Heart left ventricle (tissue), 16 donors: ENCODE results near the gene MAPK12. TPM values are rescaled to one million over a fixed set of nuclear protein-coding genes. Genes with fewer than 3 reads are reported as not detected.

Source experiments
- ATAC-seq, 4 donors: fragments of 200-7000 bp; cut with Tn5 transposase; one replicate each; pipeline ENCODE4 v1.9.1; 2020 to 2022; ENCODE audit warnings: moderate library complexity in 4 of 4, mild to moderate bottlenecking in 3 of 4, moderate number of reproducible peaks in 1 of 4
- DNase-seq, 5 donors: peaks; one replicate each; pipeline ENCODE4 v3.0.0-alpha.2; 2020
- H3K27ac ChIP-seq, 12 donors: fragments of 200-600 bp; sonication (generic) in 4 of 12; one replicate each; pipeline versions ENCODE4 v1.5.0 to v1.8.0; 2016 to 2022; ENCODE audit warnings: mild to moderate bottlenecking in 2 of 12
- H3K27me3 ChIP-seq, 9 donors: fragments of 200-600 bp; sonication (generic) in 2 of 9; one replicate each; pipeline versions ENCODE4 v1.5.1 to v1.8.0; 2016 to 2022; ENCODE audit warnings: mild to moderate bottlenecking in 3 of 9
- H3K36me3 ChIP-seq, 9 donors: fragments of 200-600 bp; sonication (generic) in 2 of 9; one replicate each; pipeline versions ENCODE4 v1.5.0 to v1.8.0; 2018 to 2022; ENCODE audit warnings: mild to moderate bottlenecking in 2 of 9
- H3K4me1 ChIP-seq, 12 donors: fragments of 200-600 bp; sonication (generic) in 4 of 12; one replicate each; pipeline versions ENCODE4 v1.5.0 to v1.8.0; 2016 to 2022; ENCODE audit warnings: mild to moderate bottlenecking in 3 of 12
- H3K4me3 ChIP-seq, 12 donors: fragments of 200-600 bp; sonication (generic) in 4 of 12; one replicate each; pipeline versions ENCODE4 v1.5.0 to v1.8.0; 2017 to 2022; ENCODE audit warnings: mild to moderate bottlenecking in 9 of 12, moderate library complexity in 4 of 12
- H3K9me3 ChIP-seq, 12 donors: fragments of 200-600 bp; sonication (generic) in 4 of 12; one replicate each; pipeline versions ENCODE4 v1.5.0 to v1.8.0; 2016 to 2022; ENCODE audit warnings: mild to moderate bottlenecking in 1 of 12
- CTCF ChIP-seq, 12 donors: fragments of 200-600 bp; sonication (generic) in 4 of 12; IDR thresholded peaks; one replicate each; pipeline versions ENCODE4 v1.5.0 to v1.8.0; 2018 to 2022; ENCODE audit warnings: antibody characterized with exemption in 12 of 12, mild to moderate bottlenecking in 5 of 12
- POLR2A ChIP-seq, 2 donors: fragments of 450-650 bp; IDR thresholded peaks; one replicate each; pipeline ENCODE4 v1.6.1; 2017; ENCODE audit warnings: antibody characterized with exemption in 2 of 2, mild to moderate bottlenecking in 2 of 2, moderate library complexity in 2 of 2
- WGBS, 4 donors: extraction: QIAGEN DNeasy Blood & Tissue Kit in 2 of 4; methylation state at CpG; one replicate each; pipeline versions ENCODE4 v1.1.5 to v1.1.7; 2013 to 2018; 5-methylcytosine and 5-hydroxymethylcytosine counted together
- intact Hi-C, 10 donors: fragments of 100-400 bp; cut with DNase I; formaldehyde crosslinking; loops; one replicate each; pipeline versions ENCODE4 v1.11.1 to v1.14.2; 2022
- polyA plus RNA-seq, 2 donors: library from polyadenylated mRNA; stranded (reverse); fragments of 200-250 nt; gene quantifications; one replicate each; pipeline ENCODE4 v1.2.3, GENCODE V29; 2013
- total RNA-seq, 9 donors: library from RNA; depleted of rRNA in 2 of 9; stranded (reverse); fragments of >200 nt in 2 of 9; fragmentation: NEBNext Ultra II Directional in 3 of 9; extraction: Animal tissue kit (Norgen Biotek cat#: 25700) in 3 of 9; gene quantifications; one replicate each; pipeline versions ENCODE4 v1.1.0 to v1.2.4, GENCODE V29; 2016 to 2023
- donor health status: ischemic (EF 13 %, LVEDD 7.1; RV severe dilation, severe dysfunction).
- donor health status: healthy with polysubstance abuse.
- donor health status: DM: no; HTN: yes; CAD: no.
- donor health status: DM: no; HTN: no; CAD: no.
- donor health status: ischemic (EF 25% LVEDD 6.9; RV normal size, moderate dysfunction).
- donor health status: ischemic (EF 25% LVEDD 5.7; RV mildly dilated, moderate dysfunction).
- donor health status: healthy.
- donor health status: DM: yes; HTN: yes; CAD: no.
- donor health status: ischemic (EF 35%, LVEDD 5.7; RV mildly dilated, moderate dysfunction).
- donor health status: nonischemic (EF 11% LVEDD 7.7; RV severe dilation, severe dysfunction).
- donor health status: DM: yes; HTN: yes; CAD: no.
- donor health status: PGD.
- donor health status: ischemic (EF 29% LVEDD 5.4; RV normal size, mild dysfunction).
- donor health status: nonischemic (EF 23%, LVEDD 6.1; RV moderate dilation, normal function).

The MAPK12 gene
- total and polyA plus RNA-seq, 11 donors = 11.6 to 18.0 (median 15.5) TPM

- Histone ChIP-seq H3K9me3 (no peaks in the 10 kb centered on the region), H3K4me3 (no peak overlapping the region), H3K4me1 (no peaks in the 10 kb centered on the region), H3K27ac (no peak overlapping the region), H3K36me3 (peaks cover 0 to 87% (median 75%) of the 10 kb centered on the region in 9 donors), H3K27me3 (no peaks in the 10 kb centered on the region)
- ATAC-seq = no peak
- no peak for DNase-seq
- TF ChIP-seq POLR2A (IDR thresholded peaks at IDR 0.05) (no peak), CTCF (IDR thresholded peaks at IDR 0.05) (no peak)
- WGBS, 4 donors = 93 to 96% (median 94%) methylated on average over 24 to 31 of the region's 31 CpGs
- intact Hi-C loops = loop anchor here in 1 of 10 donors (10.0 kb wide), 1 partner anchor 239 kb away; no protein-coding TSS in a partner anchor
Measured at GRCh38 chr22:50226063-50226874, 35.2 kb downstream of the MAPK12 start.

- TF ChIP-seq CTCF (IDR thresholded peaks at IDR 0.05) (no peak), POLR2A (IDR thresholded peaks at IDR 0.05) (no peak)
- no peak for DNase-seq
- H3K4me1 ChIP-seq = no peaks in the 10 kb centered on the region
- no peak overlapping the region for H3K27ac ChIP-seq
- H3K36me3 ChIP-seq = peaks cover 0 to 92% (median 80%) of the 10 kb centered on the region in 9 donors
- intact Hi-C loops = loop anchor here in 1 of 10 donors (10.0 kb wide), 1 partner anchor 239 kb away; no protein-coding TSS in a partner anchor
- 81 to 92% (median 85%) methylated on average over 17 to 24 of the region's 24 CpGs for WGBS, 4 donors
- no peaks in the 10 kb centered on the region for H3K27me3 ChIP-seq
- no peak for ATAC-seq
- no peaks in the 10 kb centered on the region for H3K9me3 ChIP-seq
- H3K4me3 ChIP-seq = no peak overlapping the region
Measured at GRCh38 chr22:50225200-50225969, 36.1 kb downstream of the MAPK12 start.

GRCh38 chr22:50224071-50224470, 37.4 kb downstream of the MAPK12 start:
- Histone ChIP-seq H3K4me3 (no peak overlapping the region), H3K4me1 (peaks cover 0 to 10% (median 4%) of the 10 kb centered on the region in 12 donors), H3K36me3 (peaks cover 0 to 93% (median 79%) of the 10 kb centered on the region in 9 donors), H3K27ac (no peak overlapping the region), H3K9me3 (no peaks in the 10 kb centered on the region), H3K27me3 (no peaks in the 10 kb centered on the region)
- TF ChIP-seq CTCF (IDR thresholded peaks at IDR 0.05) (no peak), POLR2A (IDR thresholded peaks at IDR 0.05) (no peak)
- intact Hi-C loops = loop anchor here in 1 of 10 donors (10.0 kb wide), 1 partner anchor 241 kb away; no protein-coding TSS in a partner anchor
- 94 to 97% (median 94%) methylated on average over 16 of the region's 16 CpGs for WGBS, 4 donors
- ATAC-seq = no peak
- DNase-seq = no peak

- Histone ChIP-seq H3K9me3 (no peaks in the 10 kb centered on the region), H3K27ac (no peak overlapping the region), H3K4me3 (no peak overlapping the region), H3K36me3 (peaks cover under 1 to 94% (median 84%) of the 10 kb centered on the region in 9 donors), H3K27me3 (no peaks in the 10 kb centered on the region), H3K4me1 (peaks cover 0 to 10% (median 4%) of the 10 kb centered on the region in 12 donors)
- intact Hi-C loops = loop anchor here in 1 of 10 donors (10.0 kb wide), 1 partner anchor 242 kb away; no protein-coding TSS in a partner anchor
- ATAC-seq = no peak
- no peak for DNase-seq
- no peak for TF ChIP-seq CTCF (IDR thresholded peaks at IDR 0.05)
- no peak for TF ChIP-seq POLR2A (IDR thresholded peaks at IDR 0.05)
- 89 to 94% (median 91%) methylated on average over 8 of the region's 8 CpGs for WGBS, 4 donors
Measured at GRCh38 chr22:50222508-50222907, 39.0 kb downstream of the MAPK12 start.
